Tibial nerve (tissue), 4 donors: ENCODE data around the gene UBL4B. TPM values are rescaled to one million over a fixed set of nuclear protein-coding genes. Genes with fewer than 3 reads are reported as not detected.

Source experiments
- DNase-seq, 2 donors: peaks; one replicate each; pipeline ENCODE4 v3.0.0-alpha.2; 2019; ENCODE audit warnings: low spot score in 2 of 2
- H3K27ac ChIP-seq, 4 donors: fragments of 200-600 bp; sonication (generic) in 3 of 4; one replicate each; pipeline ENCODE4 v1.5.1; 2017 to 2019; ENCODE audit warnings: mild to moderate bottlenecking in 1 of 4
- H3K27me3 ChIP-seq, 2 donors: fragments of 200-600 bp; sonication (generic) in 1 of 2; one replicate each; pipeline versions ENCODE4 v1.5.1 to v1.6.0; 2017 to 2019
- H3K36me3 ChIP-seq, 3 donors: fragments of 200-600 bp; sonication (generic); one replicate each; pipeline ENCODE4 v1.5.1; 2018 to 2019
- H3K4me1 ChIP-seq, 4 donors: fragments of 200-600 bp; sonication (generic) in 3 of 4; one replicate each; pipeline ENCODE4 v1.5.1; 2017 to 2019
- H3K4me3 ChIP-seq, 4 donors: fragments of 200-600 bp; sonication (generic) in 3 of 4; one replicate each; pipeline ENCODE4 v1.5.1; 2017 to 2019; ENCODE audit warnings: mild to moderate bottlenecking in 1 of 4, moderate library complexity in 1 of 4
- H3K9me3 ChIP-seq, 4 donors: fragments of 200-600 bp; sonication (generic) in 3 of 4; one replicate each; pipeline ENCODE4 v1.5.1; 2017 to 2019
- EP300 ChIP-seq, 2 donors: sonication (generic); formaldehyde crosslinking; IDR thresholded peaks; one replicate each; pipeline ENCODE4 v1.6.1; 2017; ENCODE audit warnings: antibody characterized with exemption in 2 of 2, mild to moderate bottlenecking in 1 of 2
- POLR2A ChIP-seq, 2 donors: fragments of 450-650 bp; IDR thresholded peaks; one replicate each; pipeline ENCODE4 v1.6.1; 2017; ENCODE audit warnings: antibody characterized with exemption in 2 of 2, mild to moderate bottlenecking in 2 of 2, moderate library complexity in 2 of 2
- WGBS, 2 donors: methylation state at CpG; one replicate each; pipeline ENCODE4 v1.1.5; 2018; 5-methylcytosine and 5-hydroxymethylcytosine counted together
- total RNA-seq, 4 donors: library from RNA; depleted of rRNA; stranded (reverse); fragments of >200 nt; gene quantifications; one replicate each; pipeline ENCODE4 v1.1.0, GENCODE V29; 2016
- TF ChIP-seq, protein P1 (sequence below), 5 experiments: fragments of 200-600 bp in 3 of 5; fragments of 450-650 bp in 2 of 5; sonication (generic) in 3 of 5; IDR thresholded peaks; one replicate each; pipeline ENCODE4 v1.5.1; 2016 to 2019; ENCODE audit warnings: antibody characterized with exemption in 5 of 5, mild to moderate bottlenecking in 3 of 5, moderate library complexity in 2 of 5

The UBL4B gene
- total RNA-seq, 4 donors from 2014 or later = 0.42 TPM; not detected in 3

DNA sequence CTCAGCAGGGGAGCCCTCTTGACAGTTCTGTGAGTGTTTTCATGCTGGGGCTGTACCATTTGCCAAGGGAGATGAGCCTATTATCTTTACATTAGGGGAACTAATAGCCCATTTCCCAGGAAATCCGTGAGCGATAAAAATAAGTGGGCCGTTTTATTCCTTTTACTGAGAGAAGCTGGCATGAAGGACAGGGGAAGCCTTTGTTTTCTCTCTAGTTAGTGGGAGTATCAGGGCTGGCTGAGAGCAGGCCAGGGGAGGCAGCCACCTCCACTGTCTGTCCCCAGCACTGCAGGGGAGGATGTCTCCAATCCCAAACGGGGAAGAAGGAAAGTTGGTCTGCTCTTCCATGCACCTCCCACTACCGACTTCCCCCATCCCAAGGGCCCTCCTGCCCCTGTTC lies 2.5 kb downstream of the UBL4B start:
- Histone ChIP-seq H3K4me1 (no peaks in the 10 kb centered on the region), H3K27me3 (no peaks in the 10 kb centered on the region), H3K9me3 (no peaks in the 10 kb centered on the region), H3K4me3 (no peak overlapping the region), H3K36me3 (no peaks in the 10 kb centered on the region), H3K27ac (no peak overlapping the region)
- WGBS, 2 donors = 22 to 32% methylated on average over 5 of the region's 5 CpGs
- no peak for DNase-seq
- TF ChIP-seq, protein P1, sequence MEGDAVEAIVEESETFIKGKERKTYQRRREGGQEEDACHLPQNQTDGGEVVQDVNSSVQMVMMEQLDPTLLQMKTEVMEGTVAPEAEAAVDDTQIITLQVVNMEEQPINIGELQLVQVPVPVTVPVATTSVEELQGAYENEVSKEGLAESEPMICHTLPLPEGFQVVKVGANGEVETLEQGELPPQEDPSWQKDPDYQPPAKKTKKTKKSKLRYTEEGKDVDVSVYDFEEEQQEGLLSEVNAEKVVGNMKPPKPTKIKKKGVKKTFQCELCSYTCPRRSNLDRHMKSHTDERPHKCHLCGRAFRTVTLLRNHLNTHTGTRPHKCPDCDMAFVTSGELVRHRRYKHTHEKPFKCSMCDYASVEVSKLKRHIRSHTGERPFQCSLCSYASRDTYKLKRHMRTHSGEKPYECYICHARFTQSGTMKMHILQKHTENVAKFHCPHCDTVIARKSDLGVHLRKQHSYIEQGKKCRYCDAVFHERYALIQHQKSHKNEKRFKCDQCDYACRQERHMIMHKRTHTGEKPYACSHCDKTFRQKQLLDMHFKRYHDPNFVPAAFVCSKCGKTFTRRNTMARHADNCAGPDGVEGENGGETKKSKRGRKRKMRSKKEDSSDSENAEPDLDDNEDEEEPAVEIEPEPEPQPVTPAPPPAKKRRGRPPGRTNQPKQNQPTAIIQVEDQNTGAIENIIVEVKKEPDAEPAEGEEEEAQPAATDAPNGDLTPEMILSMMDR (IDR thresholded peaks at IDR 0.05) = no peak
- no peak for TF ChIP-seq POLR2A (IDR thresholded peaks at IDR 0.05)
- no peak for TF ChIP-seq EP300 (IDR thresholded peaks at IDR 0.05)

DNA sequence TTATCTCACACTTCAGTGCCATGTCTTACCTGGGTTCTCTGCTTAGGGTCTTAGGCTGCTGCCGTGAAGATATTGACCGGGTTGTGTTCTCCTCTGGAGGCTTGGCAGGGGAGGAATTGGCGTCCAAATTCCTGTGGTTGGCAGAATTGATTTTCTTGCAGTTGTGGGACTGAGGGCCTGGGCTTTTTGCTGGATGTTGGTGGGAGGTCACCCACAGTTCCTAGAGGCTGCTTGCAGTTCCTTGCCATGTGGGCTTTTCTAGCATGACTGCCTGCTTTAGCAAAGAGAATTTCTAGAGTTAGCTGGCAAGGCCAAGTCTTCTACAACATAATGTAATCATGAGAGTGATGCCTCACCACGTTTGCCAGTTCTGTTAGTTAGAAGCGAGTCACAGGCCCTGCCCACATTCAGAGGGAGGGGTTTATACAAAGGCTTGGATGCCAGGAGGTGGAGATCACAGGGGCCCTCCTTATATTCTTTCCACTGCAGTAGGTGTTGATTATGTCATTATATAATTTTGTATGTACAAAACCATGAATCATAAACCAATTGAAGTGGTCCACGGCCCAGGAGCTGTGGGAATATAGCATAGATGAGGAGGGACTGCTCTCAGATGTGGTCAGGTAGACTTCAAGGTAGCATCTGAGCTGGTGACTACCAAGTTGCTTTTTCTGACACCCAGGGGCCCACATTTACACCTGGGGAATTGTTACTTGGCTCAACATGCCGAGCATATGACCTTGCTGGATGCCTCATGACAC lies 6.6 kb downstream of the UBL4B start:
- TF ChIP-seq, protein P1 (IDR thresholded peaks at IDR 0.05) = no peak
- H3K27ac ChIP-seq = no peak overlapping the region
- peaks cover 0 to 7% (median 0%) of the 10 kb centered on the region in 4 donors for H3K9me3 ChIP-seq
- WGBS, 2 donors = 50 to 64% methylated on average over 7 of the region's 7 CpGs
- H3K4me1 ChIP-seq = no peaks in the 10 kb centered on the region
- no peak for DNase-seq
- H3K36me3 ChIP-seq = no peaks in the 10 kb centered on the region
- peaks cover 0 to 5% of the 10 kb centered on the region in 2 donors for H3K27me3 ChIP-seq
- H3K4me3 ChIP-seq = no peak overlapping the region

DNA sequence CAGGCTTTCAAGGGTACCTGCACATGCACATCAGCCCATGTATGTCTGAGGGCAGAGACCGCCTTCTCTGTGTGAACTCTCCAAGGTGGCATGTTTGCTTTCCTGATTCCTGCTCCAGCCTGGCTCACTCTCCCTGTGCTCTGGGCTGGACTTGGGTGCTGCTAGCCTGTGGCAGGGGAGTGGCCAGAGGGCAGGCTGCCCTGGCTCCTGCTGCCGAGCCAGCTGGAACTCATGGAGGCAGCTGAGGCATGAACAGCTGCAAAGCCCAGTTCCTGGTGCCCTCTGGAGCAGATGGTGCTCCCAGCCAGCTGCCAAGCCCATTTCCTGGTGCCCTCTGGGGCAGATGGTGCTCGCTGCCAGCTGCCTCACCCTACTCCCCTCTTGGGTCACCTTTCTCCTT lies 7.6 kb downstream of the UBL4B start:
- no peak overlapping the region for H3K4me3 ChIP-seq
- no peak overlapping the region for H3K27ac ChIP-seq
- no peaks in the 10 kb centered on the region for H3K4me1 ChIP-seq
- WGBS, 2 donors = 75 to 82% methylated on average over 2 to 3 of the region's 3 CpGs
- H3K9me3 ChIP-seq = peaks cover 0 to 8% (median 0%) of the 10 kb centered on the region in 4 donors
- TF ChIP-seq, protein P1 (IDR thresholded peaks at IDR 0.05) = no peak
- no peak for TF ChIP-seq EP300 (IDR thresholded peaks at IDR 0.05)
- TF ChIP-seq POLR2A (IDR thresholded peaks at IDR 0.05) = no peak
- no peak for DNase-seq
- H3K36me3 ChIP-seq = no peaks in the 10 kb centered on the region
- peaks cover 0 to 5% of the 10 kb centered on the region in 2 donors for H3K27me3 ChIP-seq

DNA sequence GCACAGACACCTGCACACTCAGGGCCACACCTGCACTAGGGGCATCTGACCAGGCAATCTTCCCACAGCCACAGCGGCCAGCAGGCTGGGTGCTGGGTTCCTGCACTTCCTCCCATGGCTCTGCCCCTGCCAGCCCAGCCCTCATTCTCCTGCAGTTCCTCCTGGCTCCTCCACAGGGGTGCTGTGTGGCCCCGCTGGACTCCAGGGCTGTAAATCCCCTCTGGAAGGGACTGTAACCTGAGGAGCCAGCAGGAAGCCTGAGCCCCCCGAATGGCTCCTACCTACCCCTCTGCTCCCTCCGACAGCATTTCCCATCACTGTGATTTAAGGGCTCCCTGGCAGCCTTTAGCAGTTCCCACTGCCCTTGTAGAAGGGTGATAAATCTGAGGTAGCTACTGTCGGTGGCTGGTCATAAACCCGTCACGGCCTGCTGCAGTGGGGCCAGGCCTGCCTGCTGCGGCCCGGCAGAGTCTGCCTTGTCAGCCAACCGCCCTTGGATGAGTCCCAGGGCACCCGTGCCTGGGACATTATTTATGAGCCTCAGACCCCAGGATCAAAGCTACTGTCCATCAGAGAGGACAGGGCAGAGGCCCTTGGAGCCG lies 8.8 kb downstream of the UBL4B start:
- no peaks in the 10 kb centered on the region for H3K4me1 ChIP-seq
- no peak overlapping the region for H3K4me3 ChIP-seq
- WGBS, 2 donors = 20 to 23% methylated on average over 5 to 11 of the region's 12 CpGs
- H3K27me3 ChIP-seq = peaks cover 0 to 5% of the 10 kb centered on the region in 2 donors
- H3K36me3 ChIP-seq = no peaks in the 10 kb centered on the region
- H3K9me3 ChIP-seq = peaks cover 0 to 12% (median 0%) of the 10 kb centered on the region in 4 donors
- no peak for DNase-seq
- no peak overlapping the region for H3K27ac ChIP-seq
- TF ChIP-seq POLR2A (IDR thresholded peaks at IDR 0.05) = no peak
- TF ChIP-seq EP300 (IDR thresholded peaks at IDR 0.05) = no peak
- TF ChIP-seq, protein P1 (IDR thresholded peaks at IDR 0.05) = no peak

DNA sequence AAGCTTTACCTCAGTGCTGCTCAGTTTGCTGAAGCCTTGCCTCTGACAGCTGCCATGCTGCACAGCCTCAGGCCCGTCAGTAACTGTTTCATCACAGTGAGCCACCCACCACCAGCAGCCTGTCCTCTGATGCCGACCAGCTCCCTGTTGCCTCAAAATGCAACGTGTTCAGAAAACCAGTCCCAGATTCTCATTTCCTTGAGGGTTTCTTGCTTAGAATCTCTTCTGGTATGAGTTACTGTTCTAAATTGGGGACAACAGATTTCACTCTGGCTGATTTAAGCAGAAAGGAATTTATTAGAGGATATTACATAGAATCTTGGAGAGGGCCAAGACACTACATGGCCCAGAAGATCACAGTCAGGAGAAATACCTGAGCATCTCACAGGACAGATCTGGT lies 11.0 kb downstream of the UBL4B start:
- 52 to 53% methylated on average over 3 of the region's 3 CpGs for WGBS, 2 donors
- Histone ChIP-seq H3K4me3 (no peak overlapping the region), H3K36me3 (no peaks in the 10 kb centered on the region), H3K9me3 (peaks cover 0 to 18% (median 0%) of the 10 kb centered on the region in 4 donors), H3K27me3 (peaks cover 0 to 5% of the 10 kb centered on the region in 2 donors), H3K4me1 (no peaks in the 10 kb centered on the region), H3K27ac (no peak overlapping the region)
- no peak for DNase-seq
- no peak for TF ChIP-seq EP300 (IDR thresholded peaks at IDR 0.05)
- TF ChIP-seq, protein P1 (IDR thresholded peaks at IDR 0.05) = no peak
- no peak for TF ChIP-seq POLR2A (IDR thresholded peaks at IDR 0.05)
